GM18520 (cell line): ENCODE data around the gene WBP2.
A peak's percentile ranks its signal among the peaks of the same experiment; 100 is the strongest.

Experiments
- ATAC-seq: cut with Tn5 transposase; IDR thresholded peaks from one replicate; pipeline ENCODE4 v1.9.1; 2021; ENCODE audit not compliant: unreplicated experiment

WBP2 gene

GRCh38 chr17:75845058-75845711 is 9.9 kb downstream of the WBP2 start:
- ATAC-seq: peak; percentile 70

- ATAC-seq: no peak
Measured at GRCh38 chr17:75844530-75845057, 10.5 kb downstream of the WBP2 start.

- peak; percentile 18 for ATAC-seq
Measured at GRCh38 chr17:75843577-75844529, 11.3 kb downstream of the WBP2 start, which contains the start of gene UNC13D. Gene UNC13D (minus strand): TSS chr17:75844404. CDS start chr17:75844337, 67 bp downstream.

- ATAC-seq: no peak
Measured at GRCh38 chr17:75842963-75843576, 12.1 kb downstream of the WBP2 start.

GRCh38 chr17:75842411-75842810 is 12.7 kb downstream of the WBP2 start:
- no peak for ATAC-seq

- ATAC-seq: no peak
Measured at GRCh38 chr17:75840799-75841164, 14.4 kb downstream of the WBP2 start.

- ATAC-seq: no peak
Measured at GRCh38 chr17:75839942-75840798, 15.0 kb downstream of the WBP2 start.

- ATAC-seq: no peak
Measured at GRCh38 chr17:75838410-75838809, 16.7 kb downstream of the WBP2 start.

- no peak for ATAC-seq
Measured at GRCh38 chr17:75837899-75838298, 17.2 kb downstream of the WBP2 start.

- no peak for ATAC-seq
Measured at GRCh38 chr17:75836605-75837004, 18.5 kb downstream of the WBP2 start.

- ATAC-seq: no peak
Measured at GRCh38 chr17:75835654-75835987, 19.5 kb downstream of the WBP2 start.

- ATAC-seq: no peak
Measured at GRCh38 chr17:75834928-75835653, 20.0 kb downstream of the WBP2 start.

GRCh38 chr17:75834279-75834920 is 20.7 kb downstream of the WBP2 start:
- no peak for ATAC-seq

GRCh38 chr17:75832652-75833400 is 22.3 kb downstream of the WBP2 start:
- no peak for ATAC-seq

- no peak for ATAC-seq
Measured at GRCh38 chr17:75832164-75832651, 22.9 kb downstream of the WBP2 start.

- ATAC-seq: no peak
Measured at GRCh38 chr17:75831032-75831571, 24.0 kb downstream of the WBP2 start.

- ATAC-seq: no peak
Measured at GRCh38 chr17:75830164-75831031, 24.7 kb downstream of the WBP2 start.
